ENCODE data around the gene NCK1.

DNA sequence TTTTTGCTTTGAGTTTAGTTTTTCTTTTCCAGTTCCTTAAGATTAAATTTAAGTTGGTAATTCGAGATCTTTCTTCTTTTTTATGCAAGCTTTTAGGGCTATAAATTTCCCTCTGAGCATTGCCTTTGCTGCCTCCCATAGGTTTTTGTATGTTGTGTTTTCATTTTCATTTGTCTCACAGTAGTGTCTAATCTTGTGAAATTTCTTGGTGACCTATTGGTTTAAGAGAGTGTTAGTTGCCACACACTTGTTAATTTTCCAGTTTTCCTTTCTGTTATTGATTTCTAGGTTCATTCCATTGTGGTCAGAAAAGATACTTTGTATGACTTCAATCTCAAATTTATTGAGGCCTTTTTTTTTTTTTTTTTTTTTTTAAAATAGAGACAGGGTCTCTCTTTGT, 77.5 kb downstream of the NCK1 start:
- TF ChIP-seq, protein P1, sequence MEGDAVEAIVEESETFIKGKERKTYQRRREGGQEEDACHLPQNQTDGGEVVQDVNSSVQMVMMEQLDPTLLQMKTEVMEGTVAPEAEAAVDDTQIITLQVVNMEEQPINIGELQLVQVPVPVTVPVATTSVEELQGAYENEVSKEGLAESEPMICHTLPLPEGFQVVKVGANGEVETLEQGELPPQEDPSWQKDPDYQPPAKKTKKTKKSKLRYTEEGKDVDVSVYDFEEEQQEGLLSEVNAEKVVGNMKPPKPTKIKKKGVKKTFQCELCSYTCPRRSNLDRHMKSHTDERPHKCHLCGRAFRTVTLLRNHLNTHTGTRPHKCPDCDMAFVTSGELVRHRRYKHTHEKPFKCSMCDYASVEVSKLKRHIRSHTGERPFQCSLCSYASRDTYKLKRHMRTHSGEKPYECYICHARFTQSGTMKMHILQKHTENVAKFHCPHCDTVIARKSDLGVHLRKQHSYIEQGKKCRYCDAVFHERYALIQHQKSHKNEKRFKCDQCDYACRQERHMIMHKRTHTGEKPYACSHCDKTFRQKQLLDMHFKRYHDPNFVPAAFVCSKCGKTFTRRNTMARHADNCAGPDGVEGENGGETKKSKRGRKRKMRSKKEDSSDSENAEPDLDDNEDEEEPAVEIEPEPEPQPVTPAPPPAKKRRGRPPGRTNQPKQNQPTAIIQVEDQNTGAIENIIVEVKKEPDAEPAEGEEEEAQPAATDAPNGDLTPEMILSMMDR (IDR thresholded peaks at IDR 0.05; ENCODE audit: low read depth, low read length, poor library complexity, severe bottlenecking): no peak
- no peak for TF ChIP-seq EZH2phosphoT487 (IDR thresholded peaks at IDR 0.05; ENCODE audit: borderline replicate concordance, low read length)
